GM23338 (cell line): ENCODE measurements around the gene NTPCR. TPM values are rescaled to one million over a fixed set of nuclear protein-coding genes. Genes with fewer than 3 reads are reported as not detected.

Experiments
- ATAC-seq: fragments of 200-7000 bp; cut with Tn5 transposase; 3 replicates; pipeline ENCODE4 v1.9.1; 2020
- DNase-seq: peaks from one replicate; pipeline ENCODE4 v3.0.0-alpha.2; 2015; ENCODE audit warnings: low spot score
- H2AFZ ChIP-seq: fragments of 200-600 bp; sonication (generic); 2 replicates; pipeline ENCODE4 v1.8.0; 2016; ENCODE audit warnings: antibody characterized with exemption, mild to moderate bottlenecking, moderate library complexity
- H3F3A ChIP-seq: fragments of 200-600 bp; sonication (generic); replicated peaks from 2 replicates; pipeline ENCODE4 v1.8.0; 2017; ENCODE audit warnings: antibody characterized with exemption, mixed run types, low read depth
- H3K27ac ChIP-seq: fragments of 200-600 bp; sonication (generic); 2 replicates; pipeline ENCODE4 v1.6.1; 2016; ENCODE audit warnings: low read depth
- H3K27me3 ChIP-seq: fragments of 200-600 bp; sonication (generic); 2 replicates; pipeline ENCODE4 v1.8.0; 2016; ENCODE audit warnings: mild to moderate bottlenecking, mixed run types, moderate library complexity; ENCODE audit not compliant: insufficient read depth
- H3K36me3 ChIP-seq: fragments of 200-600 bp; sonication (generic); 2 replicates; pipeline ENCODE4 v1.8.0; 2016; ENCODE audit warnings: mild to moderate bottlenecking; ENCODE audit not compliant: insufficient read depth
- H3K4me1 ChIP-seq: fragments of 200-600 bp; sonication (generic); 2 replicates; pipeline ENCODE4 v1.8.0; 2016; ENCODE audit warnings: mild to moderate bottlenecking, moderate library complexity; ENCODE audit not compliant: insufficient read depth
- H3K4me2 ChIP-seq: fragments of 200-600 bp; sonication (generic); 2 replicates; pipeline ENCODE4 v1.7.1; 2017; ENCODE audit warnings: mixed run types
- H3K4me3 ChIP-seq: fragments of 200-600 bp; sonication (generic); 2 replicates; pipeline ENCODE4 v1.6.1; 2016; ENCODE audit warnings: mixed run types
- H3K79me2 ChIP-seq: fragments of 200-600 bp; sonication (generic); replicated peaks from 2 replicates; pipeline ENCODE4 v1.8.0; 2017; ENCODE audit warnings: mild to moderate bottlenecking; ENCODE audit not compliant: insufficient read depth
- H3K9me2 ChIP-seq: fragments of 200-600 bp; sonication (generic); 2 replicates; pipeline ENCODE4 v1.8.0; 2017; ENCODE audit not compliant: insufficient read depth
- H4K20me1 ChIP-seq: fragments of 200-600 bp; sonication (generic); replicated peaks from 2 replicates; pipeline ENCODE4 v1.8.0; 2017; ENCODE audit warnings: mild to moderate bottlenecking; ENCODE audit not compliant: insufficient read depth
- H3K27ac Mint-ChIP-seq: 2 replicates; pipeline ENCODE4 v1.8.0; 2020; ENCODE audit warnings: inconsistent platforms, mild to moderate bottlenecking, moderate library complexity, mixed read lengths
- H3K27me3 Mint-ChIP-seq: 3 replicates; pipeline ENCODE4 v1.8.0; 2022; ENCODE audit warnings: low read depth, mild to moderate bottlenecking, moderate library complexity, mixed read lengths, inconsistent platforms; ENCODE audit not compliant: insufficient read depth, poor library complexity
- H3K36me3 Mint-ChIP-seq: 3 replicates; pipeline ENCODE4 v1.8.0; 2021; ENCODE audit warnings: low read depth, mild to moderate bottlenecking, inconsistent platforms, moderate library complexity, mixed read lengths
- H3K4me1 Mint-ChIP-seq: 3 replicates; pipeline ENCODE4 v1.8.0; 2020; ENCODE audit warnings: mild to moderate bottlenecking, inconsistent platforms, mixed read lengths
- H3K4me3 Mint-ChIP-seq: 3 replicates; pipeline ENCODE4 v1.8.0; 2021; ENCODE audit warnings: moderate library complexity, mild to moderate bottlenecking, inconsistent platforms, mixed read lengths
- H3K9me3 Mint-ChIP-seq: 3 replicates; pipeline ENCODE4 v1.8.0; 2020; ENCODE audit warnings: moderate library complexity, mild to moderate bottlenecking, inconsistent platforms, mixed read lengths
- CREB1 ChIP-seq: fragments of 250-450 bp; sonication (Bioruptor Pico); IDR thresholded peaks from 2 replicates; pipeline ENCODE4 v1.5.0; 2020; ENCODE audit warnings: low read depth, mild to moderate bottlenecking, moderate library complexity
- CTCF ChIP-seq, 2 experiments: fragments of 200-600 bp in 1 of 2; sonication (generic) in 1 of 2; conservative IDR thresholded peaks; 2 replicates each; pipeline versions ENCODE4 v1.5.1 to v1.6.1; 2016 to 2017; ENCODE audit warnings: antibody characterized with exemption in 2 of 2, low read depth in 2 of 2, mild to moderate bottlenecking in 2 of 2, moderate library complexity in 1 of 2
- NANOG ChIP-seq: IDR thresholded peaks from 2 replicates; pipeline ENCODE4 v1.6.1; 2016; ENCODE audit warnings: antibody characterized with exemption, borderline replicate concordance
- STAT1 ChIP-seq: IDR thresholded peaks from one replicate; pipeline ENCODE4 v1.6.1; 2016; ENCODE audit warnings: antibody characterized with exemption; ENCODE audit not compliant: unreplicated experiment
- ZNF114 ChIP-seq: fragments of 250-450 bp; sonication (Bioruptor Pico); IDR thresholded peaks from 2 replicates; pipeline ENCODE4 v1.5.0; 2020; ENCODE audit warnings: mild to moderate bottlenecking, moderate library complexity
- ZNF331 ChIP-seq: fragments of 250-450 bp; sonication (Bioruptor Pico); IDR thresholded peaks from 2 replicates; pipeline ENCODE4 v1.5.0; 2020; ENCODE audit warnings: low read depth, mild to moderate bottlenecking, moderate library complexity
- polyA plus RNA-seq: library from polyadenylated mRNA; unstranded; fragments of >200 nt; fragmentation: Nextera tagmentation; extraction: Ambion mirVana; gene quantifications from 2 replicates; pipeline ENCODE4 v1.2.1, GENCODE V29; 2016
- total RNA-seq: library from RNA; depleted of rRNA; stranded (reverse); fragments of >200 nt; shearing (Covaris generic); gene quantifications from 2 replicates; pipeline ENCODE4 v1.2.3, GENCODE V29; 2014
- TF ChIP-seq, protein P1 (sequence below): IDR thresholded peaks from one replicate; pipeline ENCODE4 v1.6.1; 2018; ENCODE audit warnings: antibody characterized with exemption; ENCODE audit not compliant: unreplicated experiment
- TF ChIP-seq, protein P2 (sequence below): IDR thresholded peaks from 2 replicates; pipeline ENCODE4 v1.6.1; 2016; ENCODE audit warnings: antibody characterized with exemption

NTPCR gene
- total and polyA plus RNA-seq, 2 experiments from 2014 or later = 64.1 to 150 TPM

DNA sequence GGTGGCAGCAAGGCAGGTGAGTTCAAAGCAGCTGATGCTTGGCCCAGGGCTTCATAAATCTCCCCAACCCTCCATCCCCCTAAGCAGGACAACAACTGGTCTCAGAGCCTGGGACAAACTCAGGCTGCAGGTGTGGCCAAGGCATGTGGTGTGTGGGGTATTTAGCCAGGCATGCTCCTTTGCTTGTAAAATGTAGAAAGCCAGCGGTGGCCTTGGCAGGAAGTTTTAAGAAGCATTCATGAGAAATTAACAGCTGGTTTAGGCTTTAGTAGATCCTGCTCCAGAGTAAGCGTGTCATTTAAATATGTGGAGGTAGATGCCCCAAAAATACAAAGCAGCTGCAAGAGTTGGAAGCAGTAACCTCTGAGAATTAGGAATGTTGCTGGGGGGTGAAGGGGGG is 44.8 kb downstream of the NTPCR start (continued):
- no peak for TF ChIP-seq CTCF (conservative IDR thresholded peaks at IDR 0.05; ENCODE audit: low read depth in 2 of 2)
- TF ChIP-seq CREB1 (CRISPR knock-in tag) = no peak
- no peak for TF ChIP-seq ZNF114 (CRISPR knock-in tag)
- TF ChIP-seq, protein P1, sequence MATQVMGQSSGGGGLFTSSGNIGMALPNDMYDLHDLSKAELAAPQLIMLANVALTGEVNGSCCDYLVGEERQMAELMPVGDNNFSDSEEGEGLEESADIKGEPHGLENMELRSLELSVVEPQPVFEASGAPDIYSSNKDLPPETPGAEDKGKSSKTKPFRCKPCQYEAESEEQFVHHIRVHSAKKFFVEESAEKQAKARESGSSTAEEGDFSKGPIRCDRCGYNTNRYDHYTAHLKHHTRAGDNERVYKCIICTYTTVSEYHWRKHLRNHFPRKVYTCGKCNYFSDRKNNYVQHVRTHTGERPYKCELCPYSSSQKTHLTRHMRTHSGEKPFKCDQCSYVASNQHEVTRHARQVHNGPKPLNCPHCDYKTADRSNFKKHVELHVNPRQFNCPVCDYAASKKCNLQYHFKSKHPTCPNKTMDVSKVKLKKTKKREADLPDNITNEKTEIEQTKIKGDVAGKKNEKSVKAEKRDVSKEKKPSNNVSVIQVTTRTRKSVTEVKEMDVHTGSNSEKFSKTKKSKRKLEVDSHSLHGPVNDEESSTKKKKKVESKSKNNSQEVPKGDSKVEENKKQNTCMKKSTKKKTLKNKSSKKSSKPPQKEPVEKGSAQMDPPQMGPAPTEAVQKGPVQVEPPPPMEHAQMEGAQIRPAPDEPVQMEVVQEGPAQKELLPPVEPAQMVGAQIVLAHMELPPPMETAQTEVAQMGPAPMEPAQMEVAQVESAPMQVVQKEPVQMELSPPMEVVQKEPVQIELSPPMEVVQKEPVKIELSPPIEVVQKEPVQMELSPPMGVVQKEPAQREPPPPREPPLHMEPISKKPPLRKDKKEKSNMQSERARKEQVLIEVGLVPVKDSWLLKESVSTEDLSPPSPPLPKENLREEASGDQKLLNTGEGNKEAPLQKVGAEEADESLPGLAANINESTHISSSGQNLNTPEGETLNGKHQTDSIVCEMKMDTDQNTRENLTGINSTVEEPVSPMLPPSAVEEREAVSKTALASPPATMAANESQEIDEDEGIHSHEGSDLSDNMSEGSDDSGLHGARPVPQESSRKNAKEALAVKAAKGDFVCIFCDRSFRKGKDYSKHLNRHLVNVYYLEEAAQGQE = no peak
- no peak for TF ChIP-seq STAT1
- TF ChIP-seq NANOG = no peak

DNA sequence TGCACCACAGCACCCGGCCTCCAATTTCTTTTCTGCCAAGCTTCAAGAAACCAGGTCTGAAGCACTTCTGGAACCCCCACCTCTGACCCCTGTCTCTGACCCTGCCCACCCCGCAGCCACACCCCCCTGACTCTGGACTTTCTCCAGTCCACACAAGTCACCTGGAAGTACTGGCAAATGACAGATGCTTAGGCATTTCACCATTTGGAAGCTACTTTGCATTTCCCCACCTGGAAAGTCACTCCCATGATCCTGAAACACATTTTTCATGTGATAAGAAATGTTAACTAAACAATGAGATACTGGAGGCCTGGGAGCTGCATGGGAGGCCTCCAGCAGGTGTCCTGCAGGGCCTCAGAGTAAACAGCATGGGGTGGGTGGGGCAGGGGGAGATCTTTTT is 45.7 kb downstream of the NTPCR start:
- no peaks in the 10 kb centered on the region for H3F3A ChIP-seq
- H3K4me3 ChIP-seq = no peak overlapping the region
- no peak overlapping the region for H3K4me2 ChIP-seq
- TF ChIP-seq, protein P1 = no peak
- no peak for TF ChIP-seq CREB1 (CRISPR knock-in tag)
- TF ChIP-seq ZNF331 (CRISPR knock-in tag) = no peak
- TF ChIP-seq, protein P2, sequence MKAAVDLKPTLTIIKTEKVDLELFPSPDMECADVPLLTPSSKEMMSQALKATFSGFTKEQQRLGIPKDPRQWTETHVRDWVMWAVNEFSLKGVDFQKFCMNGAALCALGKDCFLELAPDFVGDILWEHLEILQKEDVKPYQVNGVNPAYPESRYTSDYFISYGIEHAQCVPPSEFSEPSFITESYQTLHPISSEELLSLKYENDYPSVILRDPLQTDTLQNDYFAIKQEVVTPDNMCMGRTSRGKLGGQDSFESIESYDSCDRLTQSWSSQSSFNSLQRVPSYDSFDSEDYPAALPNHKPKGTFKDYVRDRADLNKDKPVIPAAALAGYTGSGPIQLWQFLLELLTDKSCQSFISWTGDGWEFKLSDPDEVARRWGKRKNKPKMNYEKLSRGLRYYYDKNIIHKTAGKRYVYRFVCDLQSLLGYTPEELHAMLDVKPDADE = no peak
- no peak overlapping the region for H3K4me3 Mint-ChIP-seq
- ATAC-seq = no peak
- no peaks in the 10 kb centered on the region for H3K79me2 ChIP-seq
- DNase-seq = no peak
- no peak overlapping the region for H2AFZ ChIP-seq
- peaks cover 10% of the 10 kb centered on the region for H3K27me3 Mint-ChIP-seq
- H3K27ac Mint-ChIP-seq = no peak overlapping the region
- no peak overlapping the region for H3K27ac ChIP-seq
- H3K36me3 Mint-ChIP-seq = peaks cover 97% of the 10 kb centered on the region
- no peaks in the 10 kb centered on the region for H3K27me3 ChIP-seq
- H3K9me2 ChIP-seq = no peaks in the 10 kb centered on the region
- H3K36me3 ChIP-seq = peaks cover 34% of the 10 kb centered on the region
- peaks cover 33% of the 10 kb centered on the region for H3K9me3 Mint-ChIP-seq
- H4K20me1 ChIP-seq = no peaks in the 10 kb centered on the region
- no peaks in the 10 kb centered on the region for H3K4me1 Mint-ChIP-seq
- no peaks in the 10 kb centered on the region for H3K4me1 ChIP-seq
